Breast epithelium (tissue), 4 donors: ENCODE results near the gene BPTF. TPM values are rescaled to one million over a fixed set of nuclear protein-coding genes. Genes with fewer than 3 reads are reported as not detected.
"Not testable (repeated sequence)": the region's sequence is repeated elsewhere in the genome, so short reads cannot be mapped to it uniquely, and the experiment has no call there.

ENCODE experiments used
- DNase-seq, 2 donors: peaks; one replicate each; pipeline ENCODE4 v3.0.0-alpha.2; 2019; ENCODE audit warnings: low spot score in 2 of 2
- H3K27ac ChIP-seq, 2 donors: fragments of 200-600 bp; sonication (generic) in 1 of 2; one replicate each; pipeline ENCODE4 v1.5.1; 2016 to 2019; ENCODE audit warnings: mild to moderate bottlenecking in 1 of 2
- H3K27me3 ChIP-seq, 2 donors: fragments of 200-600 bp; sonication (generic) in 1 of 2; one replicate each; pipeline versions ENCODE4 v1.5.1 to v1.6.0; 2017 to 2019; ENCODE audit warnings: control low read depth in 1 of 2, mild to moderate bottlenecking in 1 of 2
- H3K36me3 ChIP-seq: fragments of 200-600 bp; one replicate; pipeline ENCODE4 v1.5.1; 2019
- H3K4me1 ChIP-seq, 2 donors: fragments of 200-600 bp; sonication (generic); one replicate each; pipeline ENCODE4 v1.5.1; 2016 to 2019; ENCODE audit warnings: control low read depth in 1 of 2
- H3K4me3 ChIP-seq, 3 donors: fragments of 200-600 bp; sonication (generic); 1 replicate in 2 of 3; 2 replicates in 1 of 3; pipeline ENCODE4 v1.5.1; 2016 to 2019; ENCODE audit warnings: mild to moderate bottlenecking in 3 of 3, moderate library complexity in 2 of 3
- H3K9me3 ChIP-seq, 2 donors: fragments of 200-600 bp; sonication (generic) in 1 of 2; one replicate each; pipeline ENCODE4 v1.5.1; 2016 to 2019; ENCODE audit warnings: control low read depth in 1 of 2
- CTCF ChIP-seq, 3 donors: fragments of 450-650 bp; IDR thresholded peaks; one replicate each; pipeline ENCODE4 v1.5.1; 2016 to 2017; ENCODE audit warnings: antibody characterized with exemption in 3 of 3, mild to moderate bottlenecking in 3 of 3, moderate library complexity in 3 of 3
- POLR2A ChIP-seq: fragments of 450-650 bp; IDR thresholded peaks from one replicate; pipeline ENCODE4 v1.6.1; 2016; ENCODE audit warnings: antibody characterized with exemption, mild to moderate bottlenecking, moderate library complexity
- POLR2AphosphoS5 ChIP-seq, 3 donors: sonication (generic); formaldehyde crosslinking; IDR thresholded peaks; one replicate each; pipeline ENCODE4 v1.6.1; 2017; ENCODE audit warnings: antibody characterized with exemption in 3 of 3
- intact Hi-C: fragments of 100-400 bp; cut with DNase I; formaldehyde crosslinking; loops from one replicate; pipeline ENCODE4 v1.15.1; 2023; ENCODE audit warnings: low total_unique reads
- total RNA-seq, 3 donors: library from RNA; depleted of rRNA; stranded (reverse); fragments of >200 nt; gene quantifications; one replicate each; pipeline ENCODE4 v1.1.0, GENCODE V29; 2016

BPTF gene
- total RNA-seq, 3 donors from 2014 or later: 97.6 to 142 (median 120) TPM

- Histone ChIP-seq H3K9me3 (no peaks in the 10 kb centered on the region), H3K36me3 (no peaks in the 10 kb centered on the region), H3K4me3 (no peak overlapping the region), H3K27ac (peak overlapping the region in 1 of 2 donors; percentile 0), H3K27me3 (no peaks in the 10 kb centered on the region), H3K4me1 (no peaks in the 10 kb centered on the region)
- no peak for DNase-seq
- intact Hi-C loops: no loop called here
- TF ChIP-seq CTCF (IDR thresholded peaks at IDR 0.05): no peak
- no peak for TF ChIP-seq POLR2AphosphoS5 (IDR thresholded peaks at IDR 0.05)
- TF ChIP-seq POLR2A: no peak
Observed at GRCh38 chr17:67891481-67892119, 66.3 kb downstream of the BPTF start.

- Histone ChIP-seq H3K27ac (no peak overlapping the region), H3K4me1 (no peaks in the 10 kb centered on the region), H3K9me3 (no peaks in the 10 kb centered on the region), H3K36me3 (no peaks in the 10 kb centered on the region), H3K27me3 (no peaks in the 10 kb centered on the region), H3K4me3 (no peak overlapping the region)
- intact Hi-C loops: no loop called here
- no peak for DNase-seq
- no peak for TF ChIP-seq CTCF (IDR thresholded peaks at IDR 0.05)
- no peak for TF ChIP-seq POLR2AphosphoS5 (IDR thresholded peaks at IDR 0.05)
- no peak for TF ChIP-seq POLR2A
Observed at GRCh38 chr17:67902511-67903231, 77.4 kb downstream of the BPTF start.

GRCh38 chr17:67905298-67905697, 80.0 kb downstream of the BPTF start:
- H3K4me1 ChIP-seq, H3K36me3 ChIP-seq, H3K9me3 ChIP-seq, DNase-seq, H3K27me3 ChIP-seq, H3K27ac ChIP-seq, H3K4me3 ChIP-seq, intact Hi-C loops: not testable (repeated sequence)

GRCh38 chr17:67910117-67910803, 85.0 kb downstream of the BPTF start:
- H3K4me1 ChIP-seq, H3K27me3 ChIP-seq, H3K36me3 ChIP-seq, intact Hi-C loops, H3K4me3 ChIP-seq, DNase-seq, H3K27ac ChIP-seq, H3K9me3 ChIP-seq: not testable (repeated sequence)

GRCh38 chr17:67911059-67911782, 85.9 kb downstream of the BPTF start:
- no peak overlapping the region for H3K4me3 ChIP-seq
- H3K4me1 ChIP-seq: no peaks in the 10 kb centered on the region
- TF ChIP-seq CTCF (IDR thresholded peaks at IDR 0.05) (no peak), POLR2A (no peak), POLR2AphosphoS5 (IDR thresholded peaks at IDR 0.05) (no peak)
- no peak overlapping the region for H3K27ac ChIP-seq
- H3K27me3 ChIP-seq: no peaks in the 10 kb centered on the region
- intact Hi-C loops: no loop called here
- H3K36me3 ChIP-seq: no peaks in the 10 kb centered on the region
- no peak for DNase-seq
- H3K9me3 ChIP-seq: no peaks in the 10 kb centered on the region
